OCI-LY7 (cell line): ENCODE data around the gene CPD.
"Not testable (repeated sequence)": the region's sequence is repeated elsewhere in the genome, so short reads cannot be mapped to it uniquely, and the experiment has no call there.

Experiments used
- CTCF ChIP-seq: fragments of 200-600 bp; sonication (generic); conservative IDR thresholded peaks from 2 replicates; pipeline ENCODE4 v1.5.1; 2014; ENCODE audit warnings: mild to moderate bottlenecking, antibody characterized with exemption, low read length, moderate library complexity, mixed read lengths
- EZH2phosphoT487 ChIP-seq: fragments of 200-600 bp; sonication (generic); IDR thresholded peaks from 2 replicates; pipeline ENCODE4 v1.6.1; 2018; ENCODE audit warnings: low read depth, borderline replicate concordance, mild to moderate bottlenecking, mixed run types, antibody characterized with exemption, low read length, moderate library complexity, mixed read lengths

GRCh38 chr17:30343244-30343643 is 35.5 kb upstream of the CPD start:
- TF ChIP-seq CTCF, EZH2phosphoT487: not testable (repeated sequence)
